SU-DHL-6 (cell line): Measurements from ENCODE around the gene ME3.

Experiments used
- CTCF ChIP-seq: fragments of 200-600 bp; sonication (generic); IDR thresholded peaks from one replicate; pipeline ENCODE4 v1.5.1; 2017; ENCODE audit warnings: antibody characterized with exemption, mild to moderate bottlenecking, low read length, moderate library complexity; ENCODE audit not compliant: insufficient read depth, poor library complexity, severe bottlenecking
- EZH2phosphoT487 ChIP-seq: fragments of 200-600 bp; sonication (generic), shearing (Covaris generic); conservative IDR thresholded peaks from 2 replicates; pipeline ENCODE4 v1.6.1; 2018; ENCODE audit warnings: mild to moderate bottlenecking, antibody characterized with exemption, low read length, moderate library complexity, mixed read lengths

DNA sequence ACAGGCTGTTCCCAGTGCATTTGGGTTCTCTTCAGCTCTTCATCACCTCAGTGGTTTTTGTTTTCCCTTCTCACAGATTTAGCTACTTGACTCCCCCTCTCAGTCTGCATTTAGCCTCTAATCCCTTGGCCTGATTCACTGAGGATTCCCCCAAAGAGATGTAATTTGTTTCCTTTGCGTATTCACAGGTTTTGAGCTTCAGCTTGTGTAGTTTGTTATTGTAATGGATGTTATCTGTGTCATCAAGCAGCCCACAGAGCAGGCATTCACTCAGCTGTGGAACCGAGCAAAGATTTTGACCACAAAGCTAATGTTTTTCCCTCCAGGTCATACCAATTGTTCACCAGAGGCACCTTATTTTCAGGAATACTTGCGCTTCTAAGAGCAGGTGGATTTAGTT is 6.4 kb upstream of the ME3 start:
- no peak for TF ChIP-seq CTCF
- TF ChIP-seq EZH2phosphoT487: no peak
